Brain microvascular endothelial cell (primary cell): ENCODE measurements around the gene SIX5.
A peak's percentile ranks its signal among the peaks of the same experiment; 100 is the strongest.
"Not testable (repeated sequence)": the region's sequence is repeated elsewhere in the genome, so short reads cannot be mapped to it uniquely, and the experiment has no call there.

Experiments
- DNase-seq: peaks from one replicate; pipeline ENCODE4 v3.0.0-alpha.2; 2020
- H3K27ac ChIP-seq: fragments of 250-450 bp; sonication (Bioruptor Pico); 2 replicates; pipeline ENCODE4 v1.5.1; 2020; ENCODE audit warnings: mild to moderate bottlenecking, moderate library complexity
- H3K27me3 ChIP-seq: fragments of 250-450 bp; sonication (Bioruptor Pico); replicated peaks from 2 replicates; pipeline ENCODE4 v1.5.1; 2020; ENCODE audit warnings: mild to moderate bottlenecking
- H3K36me3 ChIP-seq: fragments of 250-450 bp; sonication (Bioruptor Pico); replicated peaks from 2 replicates; pipeline ENCODE4 v1.5.1; 2020; ENCODE audit warnings: mild to moderate bottlenecking
- H3K4me3 ChIP-seq: 2 replicates; pipeline ENCODE4 v1.5.1; 2011; ENCODE audit warnings: low read depth, mild to moderate bottlenecking, control low read depth, low read length, moderate library complexity
- CTCF ChIP-seq: IDR thresholded peaks from 2 replicates; pipeline ENCODE4 v1.5.1; 2011; ENCODE audit warnings: low read depth, mild to moderate bottlenecking, moderate library complexity, low read length, control low read depth, inconsistent platforms; ENCODE audit errors: missing control alignments
- in situ Hi-C: cut with HindIII; loops from 2 replicates; pipeline ENCODE4 v1.10.0; 2017; ENCODE audit warnings: low sequenced_read_pairs, low pct_ligation_motif_present

SIX5 gene

GRCh38 chr19:45804959-45805230 lies 35.8 kb upstream of the SIX5 start:
- no peak for DNase-seq
- Histone ChIP-seq H3K36me3 (no peaks in the 10 kb centered on the region), H3K4me3 (no peak overlapping the region), H3K27ac (no peak overlapping the region), H3K27me3 (no peaks in the 10 kb centered on the region)
- in situ Hi-C loops = no loop called here
- TF ChIP-seq CTCF = no peak

DNA sequence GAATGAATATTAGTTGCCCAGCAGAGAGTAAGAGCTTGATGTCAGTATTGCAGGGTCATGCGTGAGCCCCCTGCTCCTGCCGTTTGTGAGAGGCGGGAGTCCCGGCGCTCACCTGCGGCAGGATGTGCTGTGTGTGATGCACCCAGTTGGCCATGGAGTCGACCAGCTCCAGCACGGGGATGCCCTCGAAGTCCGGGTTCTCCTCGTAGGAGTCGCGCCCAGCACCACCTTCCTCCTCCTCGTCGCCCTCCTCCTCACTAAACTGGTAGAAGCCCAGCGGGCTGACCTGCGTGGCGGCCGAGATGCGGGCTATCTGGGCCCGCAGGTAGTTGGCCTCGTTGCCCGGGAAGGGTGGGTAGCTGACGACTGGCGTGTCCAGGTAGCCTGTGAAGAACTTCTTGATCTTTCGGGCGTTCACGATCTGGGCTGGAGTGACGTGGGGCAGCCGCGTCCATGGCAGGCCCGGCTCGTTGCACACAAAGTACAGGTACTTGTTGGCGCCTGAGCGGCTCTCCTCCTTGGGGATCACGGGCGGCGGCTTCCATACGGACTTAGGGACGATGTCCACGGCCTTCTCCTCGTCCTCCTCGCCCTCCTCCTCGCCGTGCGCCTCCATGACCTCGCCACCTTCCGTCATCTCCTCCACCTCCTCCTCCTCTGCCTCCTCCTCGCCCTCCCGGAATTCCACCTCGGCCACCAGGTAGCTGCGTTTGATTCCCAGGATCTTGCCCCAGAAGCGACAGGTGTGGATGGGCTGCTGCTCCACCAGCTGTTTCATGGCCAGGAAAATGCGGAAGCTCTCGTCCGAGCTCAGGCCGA lies 35.3 kb upstream of the SIX5 start:
- Histone ChIP-seq H3K4me3 (no peak overlapping the region), H3K27ac (no peak overlapping the region), H3K36me3 (no peaks in the 10 kb centered on the region), H3K27me3 (no peaks in the 10 kb centered on the region)
- in situ Hi-C loops = no loop called here
- DNase-seq = no peak
- no peak for TF ChIP-seq CTCF

DNA sequence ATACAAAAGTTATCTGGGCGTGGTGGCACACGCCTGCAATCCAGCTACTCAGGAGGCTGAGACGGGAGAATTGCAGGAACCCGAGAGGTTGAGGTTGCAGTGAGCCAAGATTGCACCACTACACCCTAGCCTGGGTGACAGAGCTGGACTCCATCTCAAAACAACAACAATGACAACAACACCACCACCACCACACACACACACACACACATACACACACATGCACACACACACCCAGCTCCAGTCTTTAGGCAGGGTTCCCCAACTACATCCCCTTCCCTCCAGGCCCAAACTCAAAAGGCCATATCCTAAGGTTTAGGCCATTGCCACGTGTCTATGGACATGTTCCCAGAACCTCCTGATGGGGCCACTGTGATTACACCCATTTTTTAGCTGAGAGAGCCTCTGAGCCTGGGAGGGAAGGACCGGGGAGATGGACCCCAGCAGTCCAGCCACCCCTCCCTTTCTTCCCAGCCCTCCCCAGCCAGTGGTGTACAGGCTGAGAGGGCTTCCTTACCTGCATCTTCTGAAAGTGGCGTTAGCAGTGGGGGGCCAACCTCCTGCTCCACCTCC lies 32.6 kb upstream of the SIX5 start:
- TF ChIP-seq CTCF = no peak
- Histone ChIP-seq H3K27ac (no peak overlapping the region), H3K4me3 (no peak overlapping the region), H3K27me3 (no peaks in the 10 kb centered on the region), H3K36me3 (no peaks in the 10 kb centered on the region)
- in situ Hi-C loops = no loop called here
- no peak for DNase-seq

DNA sequence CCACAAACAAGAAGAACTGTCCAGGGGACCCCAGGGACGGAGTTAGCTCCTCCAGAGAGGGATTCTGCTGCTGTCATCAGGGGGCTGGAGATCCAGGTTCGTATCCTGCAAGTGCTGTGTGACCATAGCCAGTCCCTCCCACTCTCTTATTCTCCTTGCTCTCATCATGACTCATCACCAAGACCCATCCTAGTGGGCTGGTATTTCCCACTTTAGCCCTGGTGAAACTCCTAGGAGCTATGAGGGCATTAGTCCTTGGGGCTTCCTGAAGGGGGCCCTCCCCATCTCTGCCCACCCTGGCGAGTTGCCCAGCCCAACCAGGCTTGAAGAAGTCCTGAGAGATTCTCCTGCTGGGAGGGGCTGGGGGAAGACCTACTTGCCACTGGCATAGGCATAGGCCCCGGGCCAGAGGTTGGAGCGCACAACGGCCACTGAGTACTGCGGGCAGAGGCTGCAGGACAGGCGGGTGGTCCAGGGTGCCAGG lies 31.1 kb upstream of the SIX5 start:
- Histone ChIP-seq H3K4me3 (no peak overlapping the region), H3K36me3 (no peaks in the 10 kb centered on the region), H3K27ac (no peak overlapping the region), H3K27me3 (no peaks in the 10 kb centered on the region)
- TF ChIP-seq CTCF = no peak
- in situ Hi-C loops = no loop called here
- peak; percentile 31 for DNase-seq

- DNase-seq, H3K27me3 ChIP-seq, H3K4me3 ChIP-seq, H3K36me3 ChIP-seq, H3K27ac ChIP-seq, in situ Hi-C loops: not testable (repeated sequence)
Observed at GRCh38 chr19:45799541-45799940, 30.5 kb upstream of the SIX5 start.

GRCh38 chr19:45798995-45799517 lies 30.0 kb upstream of the SIX5 start:
- H3K27me3 ChIP-seq = no peaks in the 10 kb centered on the region
- no peaks in the 10 kb centered on the region for H3K36me3 ChIP-seq
- TF ChIP-seq CTCF = peak; percentile 85
- H3K4me3 ChIP-seq = no peak overlapping the region
- DNase-seq = peak; percentile 72
- in situ Hi-C loops = no loop called here
- no peak overlapping the region for H3K27ac ChIP-seq
